GM13976 (cell line): Measurements from ENCODE around the gene HDAC3.

Experiments used
- DNase-seq: peaks from one replicate; pipeline ENCODE4 v3.0.0; 2012; ENCODE audit warnings: low spot score
- CTCF ChIP-seq: IDR thresholded peaks from 2 replicates; pipeline ENCODE4 v1.5.1; 2012; ENCODE audit warnings: borderline replicate concordance, mild to moderate bottlenecking; ENCODE audit not compliant: insufficient read depth; ENCODE audit errors: extremely low read depth, missing control alignments, control extremely low read depth
- in situ Hi-C: fragments of 300-500 bp; cut with MboI; formaldehyde crosslinking; loops from one replicate; pipeline ENCODE4 v1.12.0; 2022; ENCODE audit warnings: low sequenced_read_pairs, mixed read lengths, inconsistent platforms; ENCODE audit not compliant: unreplicated experiment

HDAC3 gene

GRCh38 chr5:141630570-141631140, 6.0 kb downstream of the HDAC3 start:
- in situ Hi-C loops: no loop called here
- no peak for DNase-seq
- TF ChIP-seq CTCF: no peak

- TF ChIP-seq CTCF: no peak
- DNase-seq: no peak
- in situ Hi-C loops: no loop called here
These were observed 8.4 kb downstream of the HDAC3 start for GRCh38 chr5:141628175-141628788.

- no peak for TF ChIP-seq CTCF
- DNase-seq: no peak
- in situ Hi-C loops: no loop called here
These were observed 13.0 kb downstream of the HDAC3 start for GRCh38 chr5:141623611-141624010.

GRCh38 chr5:141623186-141623585, 13.5 kb downstream of the HDAC3 start:
- in situ Hi-C loops: no loop called here
- TF ChIP-seq CTCF: no peak
- DNase-seq: peak; percentile 57

- in situ Hi-C loops: no loop called here
- peak; percentile 96 for TF ChIP-seq CTCF
- peak; percentile 96 for DNase-seq
These were observed 17.7 kb downstream of the HDAC3 start, which contains the start of gene DIAPH1 for GRCh38 chr5:141618804-141619554. TSS of gene DIAPH1 (minus strand) at chr5:141619000. CDS start at chr5:141618914, 86 bp downstream.

- no peak for TF ChIP-seq CTCF
- in situ Hi-C loops: no loop called here
- peak; percentile 49 for DNase-seq
These were observed 18.4 kb downstream of the HDAC3 start for GRCh38 chr5:141618030-141618803.
